ENCODE measurements around the gene PIP5KL1.

GRCh38 chr9:127886401-127886972 is 44.1 kb downstream of the PIP5KL1 start:
- no peak for TF ChIP-seq CSDC2 (CRISPR knock-in tag; IDR thresholded peaks at IDR 0.05)
- no peak for TF ChIP-seq PATZ1 (CRISPR knock-in tag; IDR thresholded peaks at IDR 0.05; ENCODE audit: borderline replicate concordance)

Data from SK-N-SH treated with all-trans-retinoic acid at 6 μM for 48 hours (cell line).